SH-SY5Y (cell line): ENCODE results near the gene CPB2.

ENCODE experiments used
- GATA2 ChIP-seq: IDR thresholded peaks from 2 replicates; pipeline ENCODE4 v1.6.1; 2011; ENCODE audit warnings: mild to moderate bottlenecking, low read depth, low read length
- GATA3 ChIP-seq: IDR thresholded peaks from 2 replicates; pipeline ENCODE4 v1.6.1; 2011; ENCODE audit warnings: low read depth, mild to moderate bottlenecking, low read length, moderate library complexity

DNA sequence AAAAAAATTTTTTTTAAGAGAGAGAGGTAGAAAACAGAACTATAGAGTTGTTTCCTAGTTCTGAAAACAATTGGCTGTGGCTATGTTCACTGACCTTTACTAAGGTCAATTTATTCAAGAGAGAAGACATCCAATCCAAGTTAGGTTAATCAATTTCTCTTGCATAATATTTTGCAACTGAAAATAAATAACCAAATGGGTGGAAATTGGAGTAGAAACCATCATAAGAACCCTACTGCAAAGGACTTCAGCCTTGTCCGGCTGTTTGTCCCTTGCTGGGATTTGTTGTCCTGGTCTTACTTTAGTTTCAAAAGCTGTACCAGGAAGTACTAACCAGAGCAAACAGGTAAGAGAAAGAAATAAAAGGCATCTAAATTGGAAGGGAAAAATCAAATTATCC is 29.0 kb downstream of the CPB2 start:
- TF ChIP-seq GATA2: no peak
- no peak for TF ChIP-seq GATA3
